Central memory CD8-positive, alpha-beta T cell (primary cell): ENCODE data around the gene CERK.
"Not testable (repeated sequence)": the region's sequence is repeated elsewhere in the genome, so short reads cannot be mapped to it uniquely, and the experiment has no call there.

Source experiments
- ATAC-seq: fragments of 150-1000 bp; cut with Tn5 transposase; replicated peaks from 2 replicates; pipeline ENCODE4 v1.10.0; 2022; ENCODE audit warnings: mild to moderate bottlenecking, moderate FRiP score, moderate number of reproducible peaks; ENCODE audit not compliant: poor library complexity, severe bottlenecking; ENCODE audit errors: extremely low read depth
- DNase-seq, 2 donors: peaks; one replicate each; pipeline ENCODE4 v3.0.0; 2021; ENCODE audit warnings: low spot score in 2 of 2
- H3K27ac Mint-ChIP-seq: one replicate; pipeline ENCODE4 v1.8.0; 2022; ENCODE audit warnings: low read depth, mild to moderate bottlenecking, moderate library complexity, mixed read lengths
- H3K27me3 Mint-ChIP-seq: one replicate; pipeline ENCODE4 v1.8.0; 2022; ENCODE audit warnings: mixed read lengths
- H3K36me3 Mint-ChIP-seq: one replicate; pipeline ENCODE4 v1.8.0; 2022; ENCODE audit warnings: mild to moderate bottlenecking, moderate library complexity, mixed read lengths; ENCODE audit not compliant: insufficient read depth
- H3K4me1 Mint-ChIP-seq: one replicate; pipeline ENCODE4 v1.8.0; 2022; ENCODE audit warnings: mixed read lengths
- H3K4me3 Mint-ChIP-seq: one replicate; pipeline ENCODE4 v1.8.0; 2022; ENCODE audit warnings: mild to moderate bottlenecking, moderate library complexity, mixed read lengths
- H3K9me3 Mint-ChIP-seq: one replicate; pipeline ENCODE4 v1.8.0; 2022; ENCODE audit warnings: mixed read lengths

Gene CERK, protein sequence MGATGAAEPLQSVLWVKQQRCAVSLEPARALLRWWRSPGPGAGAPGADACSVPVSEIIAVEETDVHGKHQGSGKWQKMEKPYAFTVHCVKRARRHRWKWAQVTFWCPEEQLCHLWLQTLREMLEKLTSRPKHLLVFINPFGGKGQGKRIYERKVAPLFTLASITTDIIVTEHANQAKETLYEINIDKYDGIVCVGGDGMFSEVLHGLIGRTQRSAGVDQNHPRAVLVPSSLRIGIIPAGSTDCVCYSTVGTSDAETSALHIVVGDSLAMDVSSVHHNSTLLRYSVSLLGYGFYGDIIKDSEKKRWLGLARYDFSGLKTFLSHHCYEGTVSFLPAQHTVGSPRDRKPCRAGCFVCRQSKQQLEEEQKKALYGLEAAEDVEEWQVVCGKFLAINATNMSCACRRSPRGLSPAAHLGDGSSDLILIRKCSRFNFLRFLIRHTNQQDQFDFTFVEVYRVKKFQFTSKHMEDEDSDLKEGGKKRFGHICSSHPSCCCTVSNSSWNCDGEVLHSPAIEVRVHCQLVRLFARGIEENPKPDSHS

GRCh38 chr22:46737976-46738646 lies at the start of gene CERK:
Gene CERK (minus strand): TSS chr22:46738252. CDS start chr22:46738148, 104 bp downstream.
- Mint-ChIP-seq H3K4me3 (peak within 1 kb of the TSS; percentile 98), H3K27me3 (no peaks in the 10 kb centered on the region), H3K4me1 (peaks cover 47% of the 10 kb centered on the region), H3K9me3 (no peaks in the 10 kb centered on the region), H3K27ac (peak within 1 kb of the TSS; percentile 98), H3K36me3 (peaks cover 29% of the 10 kb centered on the region)
- ATAC-seq (peak; percentile 45), DNase-seq (peak; percentile 31 to 34)

- ATAC-seq (no peak), DNase-seq (no peak)
- H3K27me3 Mint-ChIP-seq = no peaks in the 10 kb centered on the region
- peaks cover 3% of the 10 kb centered on the region for H3K36me3 Mint-ChIP-seq
- H3K4me3 Mint-ChIP-seq = no peak overlapping the region
- no peak overlapping the region for H3K27ac Mint-ChIP-seq
- no peaks in the 10 kb centered on the region for H3K9me3 Mint-ChIP-seq
- H3K4me1 Mint-ChIP-seq = peaks cover 49% of the 10 kb centered on the region
These were observed 45.7 kb upstream of the CERK start for GRCh38 chr22:46783721-46784120.

- H3K36me3 Mint-ChIP-seq, DNase-seq, H3K4me3 Mint-ChIP-seq, H3K27me3 Mint-ChIP-seq, H3K9me3 Mint-ChIP-seq, ATAC-seq: not testable (repeated sequence)
- Mint-ChIP-seq H3K27ac (peak overlapping the region; percentile 85), H3K4me1 (peaks cover 51% of the 10 kb centered on the region)
These were observed 44.1 kb upstream of the CERK start for GRCh38 chr22:46782200-46782599.

DNA sequence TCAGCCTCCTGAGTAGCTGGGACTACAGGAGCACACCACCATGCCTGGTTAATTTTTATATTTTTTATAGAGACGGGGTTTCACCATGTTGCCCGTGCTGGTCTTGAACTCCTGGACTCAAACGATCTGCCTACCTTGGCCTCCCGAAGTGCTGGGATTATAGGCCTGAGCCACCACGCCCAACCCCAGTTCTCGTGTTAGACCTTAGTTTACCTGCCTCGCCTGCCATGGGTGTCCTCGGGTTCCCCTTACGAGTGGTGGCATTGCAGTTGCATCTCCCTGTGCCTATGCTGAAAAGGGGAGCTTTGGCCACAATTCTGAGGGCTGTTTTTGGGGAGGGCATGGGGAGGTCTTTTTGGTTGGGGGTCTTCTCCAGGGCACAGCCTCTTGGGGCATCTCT lies 43.2 kb upstream of the CERK start:
- no peak overlapping the region for H3K4me3 Mint-ChIP-seq
- peaks cover 56% of the 10 kb centered on the region for H3K4me1 Mint-ChIP-seq
- H3K9me3 Mint-ChIP-seq = no peaks in the 10 kb centered on the region
- H3K36me3 Mint-ChIP-seq = peaks cover 4% of the 10 kb centered on the region
- no peak for DNase-seq
- H3K27me3 Mint-ChIP-seq = no peaks in the 10 kb centered on the region
- H3K27ac Mint-ChIP-seq = peak overlapping the region; percentile 75
- no peak for ATAC-seq

GRCh38 chr22:46780453-46780852 lies 42.4 kb upstream of the CERK start:
- H3K4me1 Mint-ChIP-seq = peaks cover 61% of the 10 kb centered on the region
- H3K9me3 Mint-ChIP-seq = no peaks in the 10 kb centered on the region
- peaks cover 5% of the 10 kb centered on the region for H3K36me3 Mint-ChIP-seq
- no peaks in the 10 kb centered on the region for H3K27me3 Mint-ChIP-seq
- no peak overlapping the region for H3K4me3 Mint-ChIP-seq
- DNase-seq = no peak
- no peak for ATAC-seq
- H3K27ac Mint-ChIP-seq = peak overlapping the region; percentile 75

GRCh38 chr22:46779651-46780050 lies 41.6 kb upstream of the CERK start:
- Mint-ChIP-seq H3K27me3 (no peaks in the 10 kb centered on the region), H3K4me1 (peaks cover 61% of the 10 kb centered on the region), H3K4me3 (no peak overlapping the region), H3K9me3 (no peaks in the 10 kb centered on the region), H3K27ac (peak overlapping the region; percentile 75), H3K36me3 (peaks cover 5% of the 10 kb centered on the region)
- ATAC-seq = no peak
- no peak for DNase-seq

- no peak overlapping the region for H3K4me3 Mint-ChIP-seq
- no peaks in the 10 kb centered on the region for H3K9me3 Mint-ChIP-seq
- peaks cover 60% of the 10 kb centered on the region for H3K4me1 Mint-ChIP-seq
- no peaks in the 10 kb centered on the region for H3K27me3 Mint-ChIP-seq
- DNase-seq (no peak), ATAC-seq (no peak)
- H3K36me3 Mint-ChIP-seq = peaks cover 5% of the 10 kb centered on the region
- no peak overlapping the region for H3K27ac Mint-ChIP-seq
These were observed 41.0 kb upstream of the CERK start for GRCh38 chr22:46779023-46779422.

DNA sequence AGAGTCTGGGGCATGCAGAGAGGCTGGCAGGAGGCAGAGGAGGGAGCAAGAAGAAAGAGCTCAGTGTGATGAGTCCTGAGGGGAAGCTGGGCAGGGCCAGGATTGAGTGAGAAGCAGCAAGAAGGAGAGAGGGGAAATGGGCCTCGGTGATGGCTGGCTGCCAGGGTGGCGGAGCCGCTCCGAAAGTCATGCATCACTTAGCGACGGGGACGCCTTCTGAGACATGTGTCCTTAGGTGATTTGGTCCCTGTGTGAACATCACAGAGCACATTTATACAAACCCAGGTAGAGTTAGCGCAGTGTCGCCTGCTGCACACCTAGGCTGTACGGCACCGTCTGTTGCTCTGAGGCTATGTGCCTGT lies 39.5 kb upstream of the CERK start:
- H3K36me3 Mint-ChIP-seq = peaks cover 5% of the 10 kb centered on the region
- H3K9me3 Mint-ChIP-seq = no peaks in the 10 kb centered on the region
- ATAC-seq (no peak), DNase-seq (no peak)
- peaks cover 66% of the 10 kb centered on the region for H3K4me1 Mint-ChIP-seq
- H3K27me3 Mint-ChIP-seq = no peaks in the 10 kb centered on the region
- no peak overlapping the region for H3K4me3 Mint-ChIP-seq
- H3K27ac Mint-ChIP-seq = peak overlapping the region; percentile 77

DNA sequence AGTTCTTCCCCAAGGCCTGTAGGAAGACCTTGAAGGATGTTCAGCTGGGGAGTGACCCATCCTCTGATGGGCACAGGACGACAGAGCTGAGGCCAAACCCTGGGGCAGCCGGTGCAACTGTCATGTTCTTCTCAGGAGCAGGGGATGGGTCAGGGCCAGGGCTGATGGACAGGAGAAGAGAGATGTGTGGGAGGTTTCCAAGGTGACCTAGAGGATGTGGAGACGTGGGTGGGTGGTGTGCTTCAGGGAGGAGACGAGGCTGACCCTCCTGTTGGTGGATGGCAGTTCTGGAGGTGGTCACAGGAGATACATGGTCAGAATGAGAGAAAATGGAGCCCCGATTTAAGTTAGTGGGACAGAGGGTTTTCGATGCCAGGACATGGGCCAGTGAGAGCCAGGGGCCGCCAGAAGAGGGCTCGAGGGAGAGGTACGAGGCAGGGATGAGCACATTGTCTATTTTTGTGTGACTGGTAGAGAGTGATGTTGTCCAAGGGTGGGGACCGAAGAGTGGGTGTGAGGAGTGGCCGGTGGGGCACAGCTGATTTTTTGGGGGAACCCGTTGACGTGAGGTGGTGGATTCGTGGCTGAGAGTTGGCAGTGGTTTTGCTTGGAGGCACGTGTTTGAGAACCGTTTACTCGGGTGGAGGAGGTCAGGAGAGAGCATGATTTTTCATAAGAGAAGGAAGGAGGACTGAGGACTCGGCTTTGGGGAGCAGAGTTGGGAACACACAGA lies 39.0 kb upstream of the CERK start:
- DNase-seq (no peak), ATAC-seq (no peak)
- Mint-ChIP-seq H3K4me3 (peak overlapping the region; percentile 8), H3K36me3 (peaks cover 5% of the 10 kb centered on the region), H3K27me3 (no peaks in the 10 kb centered on the region), H3K27ac (peak overlapping the region; percentile 77), H3K9me3 (no peaks in the 10 kb centered on the region), H3K4me1 (peaks cover 61% of the 10 kb centered on the region)

DNA sequence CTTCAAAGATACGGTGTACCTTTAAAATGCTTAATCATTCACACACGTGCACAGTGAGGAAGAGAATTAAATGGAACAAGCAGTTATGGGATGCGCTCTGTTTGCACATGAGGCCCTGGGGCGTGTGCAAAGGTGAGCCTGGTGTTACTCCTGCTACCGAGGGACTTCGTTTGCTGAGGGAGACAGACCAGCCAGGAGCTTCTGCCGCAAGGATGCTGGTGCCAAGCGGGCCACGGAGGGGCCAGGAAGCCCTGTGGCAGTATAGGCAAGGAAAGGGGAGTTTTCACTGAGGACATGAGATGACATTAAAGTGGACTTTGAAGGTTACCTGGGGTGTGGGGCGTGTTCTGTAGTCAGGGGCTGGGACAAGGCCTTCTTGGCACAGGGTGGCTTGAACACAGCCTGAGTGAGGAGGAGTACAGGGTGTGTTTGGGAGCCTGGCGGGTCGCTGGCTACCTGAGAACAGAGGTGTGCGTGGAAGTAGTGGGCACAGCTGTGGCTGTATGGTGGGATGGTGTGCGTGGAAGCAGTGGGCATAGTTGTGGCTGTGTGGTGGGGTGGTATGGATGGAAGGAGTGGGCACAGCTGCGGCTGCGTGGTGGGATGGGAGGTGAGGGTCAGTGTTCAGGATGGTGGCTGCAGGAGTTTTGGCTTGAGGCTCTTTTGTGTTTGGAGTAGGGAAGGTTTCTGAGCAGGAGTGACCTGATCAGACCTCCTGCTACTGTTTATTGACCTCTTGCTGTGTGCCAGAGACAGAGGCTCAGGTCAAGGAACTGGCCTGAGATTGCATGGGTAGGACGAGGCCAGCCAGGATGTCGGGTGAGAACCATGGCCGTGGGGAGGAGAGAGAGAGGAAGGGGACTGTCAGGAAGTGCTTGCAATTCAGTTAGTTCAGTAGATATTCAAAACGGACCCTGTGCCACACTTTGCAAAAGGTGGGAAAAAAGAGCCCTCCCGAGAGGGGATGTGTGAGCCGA lies 38.1 kb upstream of the CERK start:
- peaks cover 55% of the 10 kb centered on the region for H3K4me1 Mint-ChIP-seq
- DNase-seq = no peak
- no peaks in the 10 kb centered on the region for H3K27me3 Mint-ChIP-seq
- peak overlapping the region; percentile 77 for H3K27ac Mint-ChIP-seq
- peaks cover 6% of the 10 kb centered on the region for H3K36me3 Mint-ChIP-seq
- no peaks in the 10 kb centered on the region for H3K9me3 Mint-ChIP-seq
- H3K4me3 Mint-ChIP-seq = peak overlapping the region; percentile 62
- no peak for ATAC-seq

DNA sequence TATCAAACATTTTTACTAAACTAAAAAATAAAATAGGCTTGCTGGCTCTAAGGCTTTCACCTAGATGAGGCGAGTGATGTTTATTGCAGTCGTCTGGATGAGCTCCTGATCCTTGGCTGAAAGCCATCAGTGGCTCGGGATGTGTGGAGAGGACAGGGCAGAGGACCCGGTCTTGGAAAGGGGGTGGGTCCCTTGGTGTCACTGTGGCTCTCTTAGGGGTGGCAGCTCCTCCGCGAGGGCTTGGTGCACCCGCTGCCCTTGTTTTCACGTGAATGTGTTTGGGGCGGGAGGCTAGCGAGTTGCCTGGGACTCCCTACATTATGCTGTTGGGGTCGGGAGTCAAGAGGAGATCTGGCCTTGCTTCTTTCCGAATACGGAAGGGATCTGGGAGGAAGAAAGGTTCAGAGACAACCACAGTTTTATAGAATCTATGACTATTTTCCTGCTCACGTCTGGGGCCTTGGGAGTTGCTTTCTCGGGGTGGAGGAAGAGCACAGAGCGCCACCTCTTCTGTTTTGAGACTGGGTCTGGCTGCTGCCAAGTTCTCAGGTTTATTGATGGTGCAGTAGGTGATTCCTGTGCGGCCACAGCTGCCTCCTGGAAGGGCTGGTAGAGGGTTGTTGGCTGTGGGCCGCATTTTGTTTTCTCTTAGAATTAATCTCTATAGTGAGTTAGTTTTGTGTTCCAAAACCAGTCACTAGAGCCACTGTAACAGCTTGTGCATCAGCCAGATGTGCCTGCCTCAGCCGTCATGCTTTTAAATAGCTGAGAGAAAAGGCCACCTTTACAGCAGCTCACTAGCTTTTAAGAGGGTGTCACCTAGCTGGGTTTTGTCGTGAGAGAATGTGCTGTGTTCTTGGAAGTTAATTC lies 37.2 kb upstream of the CERK start:
- no peak for ATAC-seq
- Mint-ChIP-seq H3K9me3 (no peaks in the 10 kb centered on the region), H3K4me3 (peak overlapping the region; percentile 62), H3K27ac (peak overlapping the region; percentile 77), H3K27me3 (no peaks in the 10 kb centered on the region), H3K4me1 (peaks cover 53% of the 10 kb centered on the region), H3K36me3 (peaks cover 9% of the 10 kb centered on the region)
- no peak for DNase-seq
